GM12875 (cell line): ENCODE measurements around the gene CD9.

Experiments used
- H3K4me3 ChIP-seq: one replicate; pipeline ENCODE4 v1.5.1; 2011; ENCODE audit warnings: low read depth, low read length, control low read depth
- TF ChIP-seq, protein P1 (sequence below): IDR thresholded peaks from 2 replicates; pipeline ENCODE4 v1.5.1; 2011; ENCODE audit warnings: low read depth, mild to moderate bottlenecking, control low read depth, inconsistent platforms, low read length, moderate library complexity, borderline replicate concordance; ENCODE audit not compliant: insufficient read depth

The CD9 gene

DNA sequence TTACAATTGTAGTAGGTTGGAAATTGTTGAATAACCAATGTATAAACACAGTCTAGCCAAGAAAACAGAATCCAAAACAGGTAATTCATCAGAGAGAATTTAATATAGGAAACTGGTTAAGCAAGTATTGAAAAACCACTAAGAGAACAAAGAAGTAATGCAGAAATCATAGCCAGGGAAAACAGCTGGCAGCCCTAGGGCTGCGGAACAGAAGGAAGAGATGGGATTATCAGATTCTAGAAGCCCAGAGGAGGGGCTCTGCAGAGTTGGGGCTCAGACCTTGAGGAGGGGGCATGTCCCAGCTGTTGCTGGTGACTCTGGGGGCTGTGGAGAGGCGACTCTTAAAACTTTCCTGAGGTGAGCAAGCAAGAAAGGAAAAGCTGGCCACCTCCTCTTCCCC, 49.4 kb downstream of the CD9 start:
- TF ChIP-seq, protein P1, sequence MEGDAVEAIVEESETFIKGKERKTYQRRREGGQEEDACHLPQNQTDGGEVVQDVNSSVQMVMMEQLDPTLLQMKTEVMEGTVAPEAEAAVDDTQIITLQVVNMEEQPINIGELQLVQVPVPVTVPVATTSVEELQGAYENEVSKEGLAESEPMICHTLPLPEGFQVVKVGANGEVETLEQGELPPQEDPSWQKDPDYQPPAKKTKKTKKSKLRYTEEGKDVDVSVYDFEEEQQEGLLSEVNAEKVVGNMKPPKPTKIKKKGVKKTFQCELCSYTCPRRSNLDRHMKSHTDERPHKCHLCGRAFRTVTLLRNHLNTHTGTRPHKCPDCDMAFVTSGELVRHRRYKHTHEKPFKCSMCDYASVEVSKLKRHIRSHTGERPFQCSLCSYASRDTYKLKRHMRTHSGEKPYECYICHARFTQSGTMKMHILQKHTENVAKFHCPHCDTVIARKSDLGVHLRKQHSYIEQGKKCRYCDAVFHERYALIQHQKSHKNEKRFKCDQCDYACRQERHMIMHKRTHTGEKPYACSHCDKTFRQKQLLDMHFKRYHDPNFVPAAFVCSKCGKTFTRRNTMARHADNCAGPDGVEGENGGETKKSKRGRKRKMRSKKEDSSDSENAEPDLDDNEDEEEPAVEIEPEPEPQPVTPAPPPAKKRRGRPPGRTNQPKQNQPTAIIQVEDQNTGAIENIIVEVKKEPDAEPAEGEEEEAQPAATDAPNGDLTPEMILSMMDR, result no peak
- H3K4me3 ChIP-seq, result no peak overlapping the region

DNA sequence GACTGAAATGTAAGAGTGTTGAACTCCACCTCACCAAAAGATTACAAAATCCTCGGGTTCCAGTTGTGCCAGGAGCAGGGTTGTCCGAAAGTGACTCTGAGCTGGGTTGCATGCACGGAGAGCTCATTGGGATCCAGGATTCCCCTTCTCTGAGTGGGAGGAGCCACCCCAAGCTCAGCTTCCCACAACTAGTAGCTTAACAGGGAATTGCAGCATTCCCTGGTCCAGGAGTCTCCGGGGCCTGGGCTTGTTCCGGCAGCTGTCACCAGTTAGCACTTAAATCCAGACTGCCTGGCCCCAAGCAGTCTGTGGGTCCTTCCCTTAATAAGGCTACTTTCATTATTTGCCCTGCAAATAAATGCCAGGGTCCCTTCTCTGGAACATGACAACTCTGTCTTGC, 50.1 kb downstream of the CD9 start:
- TF ChIP-seq, protein P1, result no peak
- no peak overlapping the region for H3K4me3 ChIP-seq

DNA sequence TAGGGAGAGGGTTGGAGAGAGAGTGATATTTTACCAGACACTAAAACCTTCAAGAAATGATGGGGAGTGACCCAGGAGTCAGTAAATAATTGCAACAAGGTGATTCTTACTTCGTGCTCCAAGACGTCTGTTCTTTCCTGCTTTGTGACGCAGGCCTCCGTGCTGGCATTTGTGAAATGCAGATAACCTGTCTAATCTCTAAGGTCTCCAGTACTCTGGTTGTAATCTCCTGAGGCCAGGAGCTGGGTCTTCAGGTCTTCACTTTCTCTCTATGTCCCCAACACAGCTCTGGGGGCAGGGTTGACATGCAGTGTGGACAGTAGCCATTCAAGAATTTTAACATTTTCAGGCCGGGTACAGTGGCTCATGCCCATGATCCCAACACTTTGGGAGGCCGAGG, 53.1 kb downstream of the CD9 start:
- TF ChIP-seq, protein P1, result no peak
- no peak overlapping the region for H3K4me3 ChIP-seq

DNA sequence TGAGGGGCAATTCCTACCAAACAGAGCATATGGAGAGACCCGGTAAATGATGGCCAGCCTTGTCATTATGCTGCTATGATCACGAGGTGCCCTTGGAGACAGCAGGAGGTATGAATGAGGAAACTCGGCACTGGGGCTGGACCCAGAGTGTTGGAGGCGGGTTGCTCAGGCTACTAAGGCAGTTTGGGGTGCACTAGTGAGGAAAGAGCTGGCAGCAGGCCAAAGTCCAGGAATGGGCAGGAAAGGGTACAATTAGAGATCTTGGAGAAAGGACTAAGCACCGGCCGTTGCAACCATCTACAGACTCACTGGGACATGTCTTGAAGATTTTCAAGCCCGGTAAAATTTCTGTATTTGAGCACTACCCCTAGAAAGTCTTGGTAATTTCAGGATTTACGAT, 54.3 kb downstream of the CD9 start:
- TF ChIP-seq, protein P1, result no peak

DNA sequence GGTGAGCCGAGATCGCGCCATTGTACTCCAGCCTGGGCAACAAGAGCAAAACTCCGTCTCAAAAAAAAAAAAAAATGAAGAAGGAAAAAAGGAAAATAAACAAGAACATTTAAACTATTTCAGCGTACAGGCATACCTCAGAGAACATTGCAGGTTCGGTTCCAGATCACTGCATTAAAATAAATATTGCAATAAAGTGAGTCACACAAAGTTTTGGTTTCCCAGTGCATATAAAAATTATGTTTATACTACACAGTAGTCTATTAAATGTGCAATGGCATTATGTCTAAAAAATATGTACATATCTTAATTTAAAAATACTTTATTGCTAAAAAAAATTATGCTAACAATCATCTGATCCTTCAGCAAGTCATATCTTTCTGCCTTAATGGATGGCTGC, 56.8 kb downstream of the CD9 start:
- TF ChIP-seq, protein P1, result no peak
- H3K4me3 ChIP-seq, result no peak overlapping the region

More for the DNA sequence above, 54.3 kb downstream of the CD9 start:
- H3K4me3 ChIP-seq, result no peak overlapping the region

DNA sequence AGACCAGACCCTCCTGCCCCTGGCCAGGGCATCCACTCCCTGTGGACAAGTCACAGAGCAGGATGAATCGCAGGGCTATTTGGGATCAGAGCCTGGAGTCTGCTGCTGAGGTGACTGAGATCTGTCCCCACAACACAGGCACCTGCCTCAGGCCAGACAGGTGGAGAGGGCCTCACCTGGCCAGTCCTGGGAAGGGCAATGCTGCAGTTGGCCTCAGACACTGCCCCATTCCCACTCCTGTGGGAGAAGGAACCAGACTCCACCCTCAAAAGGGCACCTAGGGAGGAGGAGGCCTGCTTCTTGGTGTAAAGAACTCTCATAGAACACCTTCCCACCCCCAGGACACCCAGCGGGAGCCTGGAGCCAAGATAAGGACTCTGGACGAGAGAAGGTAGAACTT, 62.0 kb downstream of the CD9 start:
- H3K4me3 ChIP-seq, result no peak overlapping the region
- TF ChIP-seq, protein P1, result no peak

DNA sequence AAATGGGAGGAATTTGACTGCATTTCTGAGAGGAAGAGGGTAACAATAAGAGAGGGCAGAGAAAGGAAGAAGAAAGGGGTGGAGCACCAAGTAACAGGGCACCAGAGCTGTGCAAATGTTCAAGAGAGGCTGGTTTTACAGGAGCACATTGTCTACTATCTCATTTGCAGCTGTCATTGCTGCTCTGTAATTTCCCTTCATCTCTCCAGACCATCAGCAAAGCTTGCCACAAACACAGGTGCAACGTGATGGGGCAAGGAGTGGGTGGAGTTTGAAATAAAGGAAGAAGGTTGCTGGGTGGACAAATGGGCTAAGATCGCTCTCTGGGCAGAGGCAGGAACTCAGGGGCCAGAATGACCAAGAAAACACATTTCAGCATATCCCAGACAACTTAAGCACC, 62.4 kb downstream of the CD9 start:
- H3K4me3 ChIP-seq, result no peak overlapping the region
- TF ChIP-seq, protein P1, result no peak
